Measurements from ENCODE around the gene SLC66A1.
"Not testable (repeated sequence)": the region's sequence is repeated elsewhere in the genome, so short reads cannot be mapped to it uniquely, and the experiment has no call there.

Gene SLC66A1

GRCh38 chr1:19311931-19312781, at the start of gene SLC66A1, which contains the start of gene AKR7A2:
Gene SLC66A1 (plus strand): TSS chr1:19312326. CDS start chr1:19317678, 5,352 bp downstream.
Gene AKR7A2 (minus strand): TSS chr1:19312144. CDS start chr1:19312124, 20 bp downstream.
- H2AFZ ChIP-seq (ENCODE audit: low read length, unreplicated experiment) = peak within 1 kb of the TSS; percentile 81
- peaks cover 9% of the 10 kb centered on the region for H3K36me3 ChIP-seq (ENCODE audit: insufficient read depth, low read length)
- H3K4me1 ChIP-seq (ENCODE audit: control insufficient read depth, insufficient read depth, low read length, unreplicated experiment) = peaks cover 43% of the 10 kb centered on the region
- H3K79me2 ChIP-seq (ENCODE audit: control insufficient read depth, insufficient read depth, low read length, unreplicated experiment) = peaks cover 60% of the 10 kb centered on the region
- no peaks in the 10 kb centered on the region for H3K27me3 ChIP-seq (ENCODE audit: insufficient read depth, low read length)
- H3K27ac ChIP-seq (ENCODE audit: low read depth, low read length) = peak within 1 kb of the TSS; percentile 76
- H3K4me3 ChIP-seq (ENCODE audit: low read depth, low read length) = peak within 1 kb of the TSS; percentile 98

GRCh38 chr1:19262744-19263143, 49.4 kb upstream of the SLC66A1 start:
- Histone ChIP-seq H3K27ac (ENCODE audit: low read depth, low read length) (no peak overlapping the region), H3K4me3 (ENCODE audit: low read depth, low read length) (no peak overlapping the region), H3K79me2 (ENCODE audit: control insufficient read depth, insufficient read depth, low read length, unreplicated experiment) (no peaks in the 10 kb centered on the region), H2AFZ (ENCODE audit: low read length, unreplicated experiment) (no peak overlapping the region), H3K36me3 (ENCODE audit: insufficient read depth, low read length) (peaks cover 15% of the 10 kb centered on the region; the same call in 1 of the 2 replicates), H3K4me1 (ENCODE audit: control insufficient read depth, insufficient read depth, low read length, unreplicated experiment) (peaks cover 11% of the 10 kb centered on the region), H3K27me3 (ENCODE audit: insufficient read depth, low read length) (no peaks in the 10 kb centered on the region)

DNA sequence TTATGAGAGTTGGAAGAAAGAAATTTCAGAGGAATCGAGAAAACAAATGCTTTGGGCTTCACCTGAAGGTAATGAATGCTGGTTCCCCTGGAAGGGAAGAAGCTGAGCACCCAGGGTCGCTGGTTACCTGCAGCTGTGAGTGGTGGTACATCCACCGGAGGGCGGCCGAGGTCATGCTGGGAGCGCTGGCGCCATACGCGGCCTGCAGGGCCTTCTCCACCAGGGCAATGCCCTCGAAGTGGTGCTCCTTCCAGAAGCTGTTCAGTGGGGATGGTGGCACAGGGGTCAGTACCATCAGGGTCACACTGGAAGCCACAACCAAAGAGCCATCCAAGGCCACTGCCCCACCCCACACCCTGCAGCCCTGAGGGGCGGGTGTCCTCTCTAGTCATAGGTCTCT, 43.7 kb upstream of the SLC66A1 start:
- Histone ChIP-seq H3K4me1 (ENCODE audit: control insufficient read depth, insufficient read depth, low read length, unreplicated experiment) (no peaks in the 10 kb centered on the region), H3K36me3 (ENCODE audit: insufficient read depth, low read length) (no peaks in the 10 kb centered on the region), H3K27ac (ENCODE audit: low read depth, low read length) (no peak overlapping the region), H2AFZ (ENCODE audit: low read length, unreplicated experiment) (no peak overlapping the region), H3K27me3 (ENCODE audit: insufficient read depth, low read length) (no peaks in the 10 kb centered on the region), H3K4me3 (ENCODE audit: low read depth, low read length) (no peak overlapping the region), H3K79me2 (ENCODE audit: control insufficient read depth, insufficient read depth, low read length, unreplicated experiment) (no peaks in the 10 kb centered on the region)

- not testable (repeated sequence) for H3K27me3 ChIP-seq (ENCODE audit: insufficient read depth, low read length); H3K36me3 ChIP-seq (ENCODE audit: insufficient read depth, low read length)
Observed at GRCh38 chr1:19269427-19270342, 42.4 kb upstream of the SLC66A1 start.

GRCh38 chr1:19270343-19270730, 41.8 kb upstream of the SLC66A1 start:
- H3K4me1 ChIP-seq (ENCODE audit: control insufficient read depth, insufficient read depth, low read length, unreplicated experiment); H3K27me3 ChIP-seq (ENCODE audit: insufficient read depth, low read length); H3K27ac ChIP-seq (ENCODE audit: low read depth, low read length); H3K4me3 ChIP-seq (ENCODE audit: low read depth, low read length); H3K36me3 ChIP-seq (ENCODE audit: insufficient read depth, low read length); H3K79me2 ChIP-seq (ENCODE audit: control insufficient read depth, insufficient read depth, low read length, unreplicated experiment); H2AFZ ChIP-seq (ENCODE audit: low read length, unreplicated experiment): not testable (repeated sequence)

More at GRCh38 chr1:19269427-19270342, 42.4 kb upstream of the SLC66A1 start:
- not testable (repeated sequence) for H3K79me2 ChIP-seq (ENCODE audit: control insufficient read depth, insufficient read depth, low read length, unreplicated experiment); H3K27ac ChIP-seq (ENCODE audit: low read depth, low read length); H3K4me3 ChIP-seq (ENCODE audit: low read depth, low read length); H2AFZ ChIP-seq (ENCODE audit: low read length, unreplicated experiment); H3K4me1 ChIP-seq (ENCODE audit: control insufficient read depth, insufficient read depth, low read length, unreplicated experiment)

DNA sequence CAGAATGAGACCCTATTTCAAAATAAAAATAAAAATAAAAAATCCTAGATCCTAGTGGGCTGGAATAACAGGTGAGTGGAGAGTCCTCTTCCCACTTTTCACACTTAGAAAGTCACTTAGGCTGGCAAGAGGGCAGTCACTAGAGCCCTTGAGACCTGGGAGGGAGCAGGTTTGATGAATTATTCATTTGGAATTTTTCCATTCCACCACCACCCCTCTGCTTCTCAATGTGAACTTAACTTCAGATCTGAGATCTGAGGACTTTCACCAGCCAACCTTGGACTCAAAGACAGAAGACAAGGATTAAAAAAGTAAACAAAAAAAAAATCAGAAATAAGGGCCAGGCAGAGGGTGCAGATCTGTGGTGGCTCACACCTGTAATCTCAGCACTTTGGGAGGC, 40.1 kb upstream of the SLC66A1 start:
- H3K4me3 ChIP-seq (ENCODE audit: low read depth, low read length) = no peak overlapping the region
- no peaks in the 10 kb centered on the region for H3K4me1 ChIP-seq (ENCODE audit: control insufficient read depth, insufficient read depth, low read length, unreplicated experiment)
- H3K79me2 ChIP-seq (ENCODE audit: control insufficient read depth, insufficient read depth, low read length, unreplicated experiment) = no peaks in the 10 kb centered on the region
- no peaks in the 10 kb centered on the region for H3K27me3 ChIP-seq (ENCODE audit: insufficient read depth, low read length)
- no peak overlapping the region for H3K27ac ChIP-seq (ENCODE audit: low read depth, low read length)
- H2AFZ ChIP-seq (ENCODE audit: low read length, unreplicated experiment) = no peak overlapping the region
- peaks cover 5% of the 10 kb centered on the region; the same call in 1 of the 2 replicates for H3K36me3 ChIP-seq (ENCODE audit: insufficient read depth, low read length)

- no peak overlapping the region for H3K4me3 ChIP-seq (ENCODE audit: low read depth, low read length)
- H3K36me3 ChIP-seq (ENCODE audit: insufficient read depth, low read length) = peaks cover 10% of the 10 kb centered on the region; the same call in 1 of the 2 replicates
- no peaks in the 10 kb centered on the region for H3K79me2 ChIP-seq (ENCODE audit: control insufficient read depth, insufficient read depth, low read length, unreplicated experiment)
- no peak overlapping the region for H2AFZ ChIP-seq (ENCODE audit: low read length, unreplicated experiment)
- H3K27ac ChIP-seq (ENCODE audit: low read depth, low read length) = no peak overlapping the region
- no peaks in the 10 kb centered on the region for H3K27me3 ChIP-seq (ENCODE audit: insufficient read depth, low read length)
- no peaks in the 10 kb centered on the region for H3K4me1 ChIP-seq (ENCODE audit: control insufficient read depth, insufficient read depth, low read length, unreplicated experiment)
Observed at GRCh38 chr1:19273106-19273843, 38.9 kb upstream of the SLC66A1 start.

GRCh38 chr1:19273844-19274531, 38.1 kb upstream of the SLC66A1 start:
- H3K27me3 ChIP-seq (ENCODE audit: insufficient read depth, low read length); H3K79me2 ChIP-seq (ENCODE audit: control insufficient read depth, insufficient read depth, low read length, unreplicated experiment); H3K4me1 ChIP-seq (ENCODE audit: control insufficient read depth, insufficient read depth, low read length, unreplicated experiment); H2AFZ ChIP-seq (ENCODE audit: low read length, unreplicated experiment); H3K4me3 ChIP-seq (ENCODE audit: low read depth, low read length); H3K27ac ChIP-seq (ENCODE audit: low read depth, low read length): not testable (repeated sequence)
- peaks cover 10% of the 10 kb centered on the region; the same call in 1 of the 2 replicates for H3K36me3 ChIP-seq (ENCODE audit: insufficient read depth, low read length)

GRCh38 chr1:19274636-19275035, 37.5 kb upstream of the SLC66A1 start:
- Histone ChIP-seq H2AFZ (ENCODE audit: low read length, unreplicated experiment) (no peak overlapping the region), H3K36me3 (ENCODE audit: insufficient read depth, low read length) (peaks cover 10% of the 10 kb centered on the region; the same call in 1 of the 2 replicates), H3K27me3 (ENCODE audit: insufficient read depth, low read length) (no peaks in the 10 kb centered on the region), H3K27ac (ENCODE audit: low read depth, low read length) (no peak overlapping the region), H3K4me1 (ENCODE audit: control insufficient read depth, insufficient read depth, low read length, unreplicated experiment) (no peaks in the 10 kb centered on the region), H3K4me3 (ENCODE audit: low read depth, low read length) (no peak overlapping the region), H3K79me2 (ENCODE audit: control insufficient read depth, insufficient read depth, low read length, unreplicated experiment) (no peaks in the 10 kb centered on the region)

- Histone ChIP-seq H3K4me1 (ENCODE audit: control insufficient read depth, insufficient read depth, low read length, unreplicated experiment) (no peaks in the 10 kb centered on the region), H3K27ac (ENCODE audit: low read depth, low read length) (no peak overlapping the region), H3K79me2 (ENCODE audit: control insufficient read depth, insufficient read depth, low read length, unreplicated experiment) (no peaks in the 10 kb centered on the region), H3K36me3 (ENCODE audit: insufficient read depth, low read length) (peaks cover 7% of the 10 kb centered on the region; the same call in 1 of the 2 replicates), H3K27me3 (ENCODE audit: insufficient read depth, low read length) (no peaks in the 10 kb centered on the region), H3K4me3 (ENCODE audit: low read depth, low read length) (no peak overlapping the region), H2AFZ (ENCODE audit: low read length, unreplicated experiment) (no peak overlapping the region)
Observed at GRCh38 chr1:19283891-19284290, 28.2 kb upstream of the SLC66A1 start.

Measured in ACC112 (cell line).